Mucosa of stomach (tissue), 1 donor: ENCODE data around the gene LRRC26.
A peak's percentile ranks its signal among the peaks of the same experiment; 100 is the strongest.

Source experiments
- H3K27me3 ChIP-seq: one replicate; pipeline ENCODE4 v1.7.0; 2013; ENCODE audit warnings: mild to moderate bottlenecking, low read length; ENCODE audit not compliant: control insufficient read depth, insufficient read depth
- H3K36me3 ChIP-seq: one replicate; pipeline ENCODE4 v1.7.0; 2013; ENCODE audit warnings: low read length; ENCODE audit not compliant: control insufficient read depth, insufficient read depth
- H3K4me1 ChIP-seq: one replicate; pipeline ENCODE4 v1.7.0; 2013; ENCODE audit warnings: mild to moderate bottlenecking, low read length; ENCODE audit not compliant: control insufficient read depth, insufficient read depth
- H3K4me3 ChIP-seq: one replicate; pipeline ENCODE4 v1.7.0; 2013; ENCODE audit warnings: low read length
- H3K9ac ChIP-seq: one replicate; pipeline ENCODE4 v1.7.0; 2013; ENCODE audit warnings: mild to moderate bottlenecking, low read length, moderate library complexity
- H3K9me3 ChIP-seq: one replicate; pipeline ENCODE4 v1.7.0; 2013; ENCODE audit warnings: mild to moderate bottlenecking, low read length, moderate library complexity; ENCODE audit not compliant: control insufficient read depth
- donor health status: Pancreatic carcinoma.

Gene LRRC26

DNA sequence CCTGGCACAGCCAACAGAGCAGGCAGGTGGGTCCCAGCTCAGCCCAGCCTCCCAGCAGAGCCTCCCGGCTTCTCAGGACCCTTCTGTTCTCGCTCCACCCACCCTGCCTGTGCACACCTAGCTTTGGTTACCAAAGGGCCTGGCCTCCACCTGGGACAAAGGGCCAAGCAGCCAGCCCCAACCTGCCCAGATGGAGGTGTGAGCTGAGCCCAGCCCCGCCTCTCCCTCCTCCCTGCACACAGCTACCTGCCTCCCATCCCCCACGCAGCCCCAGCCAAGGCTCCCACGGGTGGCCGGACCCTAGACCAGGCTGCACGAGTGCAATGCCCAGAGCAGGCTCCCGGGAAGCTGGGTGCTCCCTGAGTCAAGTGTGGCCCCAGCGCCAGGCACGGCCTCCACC, 25.1 kb upstream of the LRRC26 start:
- peaks cover 65% of the 10 kb centered on the region for H3K4me1 ChIP-seq
- no peak overlapping the region for H3K4me3 ChIP-seq
- H3K36me3 ChIP-seq, result no peaks in the 10 kb centered on the region
- no peaks in the 10 kb centered on the region for H3K9me3 ChIP-seq
- H3K27me3 ChIP-seq, result no peaks in the 10 kb centered on the region
- no peak overlapping the region for H3K9ac ChIP-seq

DNA sequence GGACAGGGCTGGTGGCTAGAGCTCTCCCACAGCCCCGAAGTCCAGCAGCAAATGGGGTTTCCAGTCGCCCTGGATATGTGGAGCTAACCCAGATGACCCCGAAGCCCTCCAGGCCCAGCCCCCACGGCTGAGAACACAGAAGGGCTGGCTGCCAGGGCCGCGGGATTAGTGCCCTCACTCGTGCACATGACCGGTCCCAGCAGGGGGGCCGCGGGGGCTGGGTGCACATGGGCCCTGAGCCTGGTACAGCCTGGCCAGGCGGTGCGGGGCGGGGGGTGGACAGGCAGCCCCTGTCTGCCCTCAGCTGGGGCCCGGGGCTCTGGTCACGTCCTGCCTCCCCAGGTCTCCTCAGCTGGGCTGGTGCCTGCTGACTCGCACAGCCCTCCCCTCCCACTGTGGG, 24.5 kb upstream of the LRRC26 start:
- Histone ChIP-seq H3K9ac (no peak overlapping the region), H3K4me1 (peaks cover 68% of the 10 kb centered on the region), H3K9me3 (no peaks in the 10 kb centered on the region), H3K4me3 (no peak overlapping the region), H3K36me3 (no peaks in the 10 kb centered on the region), H3K27me3 (no peaks in the 10 kb centered on the region)

DNA sequence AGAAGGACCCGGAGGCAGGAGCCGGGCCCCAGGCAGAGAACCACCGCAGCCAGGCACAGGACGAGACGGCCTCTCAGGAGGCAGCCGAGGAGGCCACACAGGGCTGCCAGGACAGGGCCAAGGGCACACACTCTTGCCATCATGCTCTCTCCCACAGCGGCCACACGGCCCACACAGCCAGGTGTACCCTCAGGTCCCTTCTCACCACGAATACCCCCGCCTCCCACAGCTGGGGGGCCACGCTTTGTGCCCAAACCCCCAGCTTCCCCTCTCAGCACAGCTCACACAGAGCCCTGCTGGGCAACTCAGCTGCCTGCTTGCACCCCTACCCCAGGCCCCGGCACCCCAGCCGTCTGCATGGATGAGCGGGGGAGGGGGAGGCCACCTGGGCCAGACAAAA, 23.9 kb upstream of the LRRC26 start:
- no peaks in the 10 kb centered on the region for H3K27me3 ChIP-seq
- H3K36me3 ChIP-seq, result no peaks in the 10 kb centered on the region
- H3K9me3 ChIP-seq, result no peaks in the 10 kb centered on the region
- no peak overlapping the region for H3K9ac ChIP-seq
- H3K4me3 ChIP-seq, result no peak overlapping the region
- peaks cover 64% of the 10 kb centered on the region for H3K4me1 ChIP-seq

DNA sequence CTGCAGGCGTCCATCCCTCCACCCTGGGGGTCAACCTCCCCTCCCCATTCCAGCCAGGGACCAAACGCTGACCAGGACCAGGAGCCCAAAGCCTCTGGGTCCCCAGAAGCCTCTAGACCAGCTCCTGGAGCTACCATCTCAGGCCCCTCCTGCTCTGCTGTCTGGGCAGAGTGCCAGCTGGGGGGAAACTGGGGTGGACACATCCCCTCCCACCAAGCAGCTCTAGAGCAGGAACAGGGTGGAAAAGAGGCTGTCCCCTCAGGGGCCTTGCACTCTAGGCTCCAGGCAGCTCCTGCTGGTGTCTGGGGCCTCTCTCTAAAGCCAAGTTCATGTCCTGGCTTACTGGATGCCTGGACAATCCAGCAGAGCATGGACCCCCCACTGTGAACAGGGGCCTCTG, 23.0 kb upstream of the LRRC26 start:
- Histone ChIP-seq H3K27me3 (no peaks in the 10 kb centered on the region), H3K4me3 (no peak overlapping the region), H3K36me3 (no peaks in the 10 kb centered on the region), H3K9me3 (no peaks in the 10 kb centered on the region), H3K4me1 (peaks cover 56% of the 10 kb centered on the region), H3K9ac (no peak overlapping the region)

DNA sequence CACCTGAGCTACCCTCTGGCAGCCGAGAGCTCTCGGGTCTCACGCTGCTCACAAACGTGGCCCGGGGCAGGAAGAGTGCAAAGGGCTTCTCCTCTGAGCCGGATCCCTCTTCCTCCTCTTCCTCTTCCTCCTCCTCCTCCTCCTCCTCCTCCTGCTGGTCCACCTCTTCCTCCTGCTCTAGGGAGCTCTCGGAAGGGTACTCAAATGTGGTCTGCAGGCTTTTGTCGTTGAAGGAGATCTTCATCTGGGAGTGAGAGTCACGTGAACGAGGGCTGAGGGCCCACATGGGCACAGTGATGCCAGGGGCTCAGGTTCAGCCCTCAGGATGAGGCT, 22.6 kb upstream of the LRRC26 start:
- Histone ChIP-seq H3K9me3 (no peaks in the 10 kb centered on the region), H3K4me3 (no peak overlapping the region), H3K9ac (no peak overlapping the region), H3K4me1 (peaks cover 56% of the 10 kb centered on the region), H3K27me3 (no peaks in the 10 kb centered on the region), H3K36me3 (no peaks in the 10 kb centered on the region)

DNA sequence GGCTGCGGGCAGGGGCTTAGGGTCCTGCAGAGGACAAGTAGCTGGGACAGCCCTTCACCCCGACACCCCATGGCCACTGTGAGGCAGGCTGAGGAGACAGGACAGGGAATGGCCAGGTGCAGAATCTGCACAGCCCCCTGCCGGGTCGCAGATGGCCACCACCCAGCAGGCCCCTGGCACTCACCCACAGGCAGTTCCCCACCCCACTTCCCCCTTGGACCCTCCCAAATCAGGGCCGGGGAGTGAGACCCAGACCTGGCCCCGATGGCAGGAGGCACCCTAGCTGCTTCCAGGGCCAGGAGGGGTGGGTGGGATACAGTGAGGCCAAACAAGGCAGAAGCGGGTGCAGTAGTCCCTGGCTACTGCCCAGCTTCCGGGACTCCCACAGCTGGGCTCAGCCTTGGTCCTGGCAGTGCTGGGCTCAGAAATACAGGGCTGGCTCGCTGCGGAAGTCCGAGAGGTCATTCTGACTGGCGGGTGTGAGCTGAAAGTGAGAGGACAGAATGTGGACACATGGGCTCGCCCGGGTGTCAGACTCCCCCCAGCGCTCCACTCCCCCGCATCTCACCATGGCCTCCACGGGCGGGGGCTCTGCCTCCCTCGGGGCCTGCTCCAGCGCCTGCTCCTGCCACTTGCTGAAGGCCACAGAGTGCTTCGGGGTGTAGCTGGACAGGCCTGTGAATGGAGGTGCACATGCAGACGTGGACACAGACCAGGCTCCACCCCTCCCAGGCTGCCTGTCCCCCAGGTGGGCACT, 22.0 kb upstream of the LRRC26 start:
- no peak overlapping the region for H3K9ac ChIP-seq
- no peaks in the 10 kb centered on the region for H3K27me3 ChIP-seq
- no peaks in the 10 kb centered on the region for H3K9me3 ChIP-seq
- peaks cover 56% of the 10 kb centered on the region for H3K4me1 ChIP-seq
- no peak overlapping the region for H3K4me3 ChIP-seq
- H3K36me3 ChIP-seq, result no peaks in the 10 kb centered on the region

DNA sequence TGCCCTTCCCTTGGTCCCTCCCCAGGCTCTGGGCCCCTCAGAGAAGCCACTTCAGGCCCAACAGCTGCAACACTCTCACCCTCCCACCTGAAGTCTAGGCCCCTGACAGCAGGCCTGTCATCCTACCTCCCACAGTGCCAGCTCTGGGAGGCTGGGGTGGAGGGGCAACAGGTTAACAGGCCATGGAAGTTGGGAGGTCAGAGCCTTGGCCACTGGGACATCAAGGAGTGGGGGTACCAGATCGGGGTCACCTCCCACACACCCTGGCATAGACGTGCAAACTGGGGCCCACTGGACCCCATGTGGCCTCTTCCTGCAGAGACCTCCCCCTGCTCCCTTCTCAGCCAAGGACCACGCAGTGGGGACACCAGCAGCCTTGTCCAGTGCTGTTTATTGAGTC, 21.4 kb upstream of the LRRC26 start:
- Histone ChIP-seq H3K9ac (no peak overlapping the region), H3K36me3 (no peaks in the 10 kb centered on the region), H3K27me3 (no peaks in the 10 kb centered on the region), H3K4me3 (no peak overlapping the region), H3K4me1 (peaks cover 55% of the 10 kb centered on the region), H3K9me3 (no peaks in the 10 kb centered on the region)

DNA sequence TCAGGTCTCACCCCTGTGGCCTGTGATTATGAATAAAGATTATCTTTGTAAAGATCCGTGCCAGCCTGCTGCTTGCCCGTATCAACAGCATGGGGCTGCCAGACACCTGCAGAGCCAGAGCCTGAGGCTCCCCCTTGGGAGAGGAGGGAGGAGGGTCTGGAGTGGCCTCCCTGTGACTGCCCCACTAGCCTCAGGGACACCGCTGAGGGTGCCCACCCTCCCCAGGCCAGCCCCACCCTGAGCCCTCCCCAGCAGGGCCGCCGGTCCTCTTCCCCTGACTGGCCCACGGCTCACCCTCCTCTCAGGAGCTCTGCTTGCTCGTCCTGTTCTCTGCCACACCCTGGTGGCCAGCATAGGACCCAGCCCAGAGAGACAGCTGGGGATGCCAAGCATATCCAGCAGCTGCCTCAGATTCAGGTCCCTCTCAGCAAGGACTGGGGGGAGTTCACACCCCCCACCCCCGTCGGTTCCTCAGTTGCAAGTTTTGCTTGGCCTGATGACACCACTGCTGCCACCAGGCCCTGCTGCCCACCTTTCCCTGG, 20.5 kb upstream of the LRRC26 start:
- Histone ChIP-seq H3K9ac (peak overlapping the region; percentile 89), H3K36me3 (no peaks in the 10 kb centered on the region), H3K4me1 (peaks cover 46% of the 10 kb centered on the region), H3K9me3 (no peaks in the 10 kb centered on the region), H3K4me3 (no peak overlapping the region), H3K27me3 (no peaks in the 10 kb centered on the region)

DNA sequence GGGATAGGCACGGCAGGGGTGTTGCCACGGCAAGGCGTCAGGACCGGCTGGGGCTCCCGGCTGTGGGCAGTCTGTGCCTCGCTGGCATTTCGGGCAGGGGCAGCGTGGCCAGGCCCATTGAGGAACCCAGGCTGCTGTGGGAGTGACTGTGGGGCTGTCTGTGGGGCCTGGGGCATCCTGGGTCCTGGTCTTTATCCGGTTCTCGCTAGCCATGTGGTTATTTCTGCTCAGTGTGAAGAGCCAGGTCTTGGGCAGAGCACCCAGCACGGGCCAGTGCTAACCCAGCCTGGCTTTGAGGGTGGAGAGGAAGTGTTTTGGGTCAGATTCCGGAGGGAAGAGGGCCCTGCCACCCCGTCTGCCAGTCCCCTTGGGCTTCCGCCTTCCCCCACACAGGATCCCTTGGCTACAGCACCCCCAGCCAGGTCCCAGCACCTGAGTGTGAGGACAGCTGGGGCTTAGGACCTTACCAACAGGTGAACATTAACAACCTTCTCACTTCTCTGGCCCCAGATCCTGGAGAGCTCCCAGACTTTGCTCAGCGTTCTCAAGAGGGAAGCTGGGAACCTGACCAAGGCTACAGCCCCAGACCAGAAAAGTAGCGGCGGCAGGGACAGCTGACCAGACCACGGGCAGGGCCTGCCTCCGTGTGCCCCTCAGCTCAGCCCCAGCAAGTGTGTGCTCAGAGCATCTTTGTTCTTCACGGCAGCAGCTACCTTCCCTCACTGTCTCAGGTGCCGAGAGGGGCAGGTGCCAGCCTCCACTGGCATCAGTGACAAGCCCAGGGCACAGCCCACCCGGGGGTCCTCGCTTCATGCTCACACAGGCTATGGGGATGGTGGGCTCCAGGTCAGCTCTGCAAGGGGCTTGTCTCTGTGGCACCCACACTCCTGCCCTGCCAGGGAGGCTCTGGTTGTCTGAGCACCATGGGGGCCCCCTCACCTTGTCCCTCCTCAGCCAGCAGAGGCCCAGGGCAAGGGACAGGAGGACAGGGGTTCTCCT, 19.7 kb upstream of the LRRC26 start:
- Histone ChIP-seq H3K4me3 (peak overlapping the region; percentile 91), H3K4me1 (peaks cover 38% of the 10 kb centered on the region), H3K36me3 (no peaks in the 10 kb centered on the region), H3K27me3 (no peaks in the 10 kb centered on the region), H3K9ac (peak overlapping the region; percentile 89), H3K9me3 (no peaks in the 10 kb centered on the region)

DNA sequence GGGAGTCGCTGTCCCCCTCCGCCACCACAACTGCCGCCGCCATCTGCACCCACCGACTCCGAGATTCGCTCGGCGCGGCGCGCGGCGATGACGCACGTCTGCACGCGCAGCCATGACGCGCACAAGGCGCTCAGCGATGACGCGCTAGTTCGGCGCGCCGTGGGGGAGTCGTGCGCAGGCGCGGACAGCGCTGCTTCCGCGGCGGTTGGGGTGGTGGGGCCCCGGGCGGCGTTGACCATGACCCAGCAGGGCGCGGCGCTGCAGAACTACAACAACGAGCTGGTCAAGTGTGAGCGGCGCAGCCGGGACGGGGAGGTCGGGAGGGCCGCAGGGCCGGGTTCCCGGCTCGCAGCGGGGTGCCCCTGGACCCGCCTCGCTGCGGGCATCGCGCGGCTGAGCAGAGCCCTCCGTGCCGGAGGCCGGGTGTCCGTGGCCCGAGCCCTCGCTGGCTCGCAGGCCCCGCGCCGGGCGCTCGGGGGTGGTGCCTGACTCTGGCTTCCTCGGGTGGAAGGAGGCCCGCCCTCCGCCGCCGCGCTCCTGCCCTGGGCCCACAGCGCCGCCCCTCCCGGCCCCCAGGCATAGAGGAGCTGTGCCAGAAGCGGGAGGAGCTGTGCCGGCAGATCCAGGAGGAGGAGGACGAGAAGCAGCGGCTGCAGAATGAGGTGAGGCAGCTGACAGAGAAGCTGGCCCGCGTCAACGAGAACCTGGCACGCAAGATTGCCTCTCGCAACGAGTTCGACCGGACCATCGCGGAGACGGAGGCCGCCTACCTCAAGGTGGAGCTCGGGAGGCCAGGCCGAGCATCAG, 18.8 kb upstream of the LRRC26 start, which contains the start of the genes ANAPC2 and SSNA1:
ANAPC2 (minus strand) TSS at position 71 of the 807 bp plus-strand sequence; CDS start at position 43, 28 bp downstream.
SSNA1 (plus strand) TSS at position 187 of the 807 bp plus-strand sequence; CDS start at position 238, 51 bp downstream.
- Histone ChIP-seq H3K36me3 (no peaks in the 10 kb centered on the region), H3K4me1 (peaks cover 32% of the 10 kb centered on the region), H3K9me3 (no peaks in the 10 kb centered on the region)

DNA sequence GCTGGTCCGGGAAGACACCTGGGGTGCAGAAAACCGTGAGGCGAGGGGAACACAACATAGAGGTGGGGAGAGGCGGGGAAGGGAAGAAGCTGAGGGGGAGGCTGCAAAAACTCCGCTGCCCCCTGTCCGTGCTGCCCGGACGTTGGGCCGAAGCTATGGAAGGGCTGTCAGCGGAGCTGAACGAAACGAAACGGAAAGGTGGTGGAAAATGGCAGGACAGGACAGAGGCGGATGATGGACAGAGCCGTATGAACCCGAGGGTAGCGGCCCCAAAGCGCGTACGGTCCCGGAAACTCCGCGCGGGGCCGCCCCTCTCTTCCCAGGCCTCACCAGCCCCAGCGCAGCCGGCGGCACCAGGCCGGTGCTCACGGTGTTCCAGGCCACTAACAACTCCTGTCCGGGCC, 18.2 kb upstream of the LRRC26 start:
- H3K4me1 ChIP-seq, result peaks cover 32% of the 10 kb centered on the region
- no peaks in the 10 kb centered on the region for H3K27me3 ChIP-seq
- H3K36me3 ChIP-seq, result peaks cover 5% of the 10 kb centered on the region
- H3K9me3 ChIP-seq, result no peaks in the 10 kb centered on the region
- H3K9ac ChIP-seq, result peak overlapping the region; percentile 89
- peak overlapping the region; percentile 91 for H3K4me3 ChIP-seq

More for the DNA sequence above, 18.8 kb upstream of the LRRC26 start, which contains the start of the genes ANAPC2 and SSNA1:
- H3K4me3 ChIP-seq, result peak within 1 kb of the TSS; percentile 91
- H3K9ac ChIP-seq, result peak within 1 kb of the TSS; percentile 89
- no peaks in the 10 kb centered on the region for H3K27me3 ChIP-seq
